HCEC 1CT (cell line): ENCODE measurements around the gene FOXR1.
"Not testable (repeated sequence)": the region's sequence is repeated elsewhere in the genome, so short reads cannot be mapped to it uniquely, and the experiment has no call there.

Experiments used
- DNase-seq: peaks from one replicate; pipeline ENCODE4 v3.0.0-alpha.2; 2017

FOXR1 gene

DNA sequence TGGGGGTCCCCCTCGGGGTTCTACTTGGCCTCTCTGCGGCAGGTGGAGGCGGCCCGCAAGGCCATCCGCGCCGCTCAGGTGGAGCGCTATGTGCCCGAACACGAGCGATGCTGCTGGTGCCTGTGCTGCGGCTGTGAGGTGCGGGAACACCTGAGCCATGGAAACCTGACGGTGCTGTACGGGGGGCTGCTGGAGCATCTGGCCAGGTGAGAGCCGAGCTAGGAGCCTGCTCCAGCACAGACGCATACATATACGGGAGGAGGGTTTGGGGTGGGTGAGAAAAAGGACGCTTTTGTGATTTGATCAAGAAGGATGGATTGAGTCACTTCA lies 26.8 kb downstream of the FOXR1 start:
- no peak for DNase-seq

DNA sequence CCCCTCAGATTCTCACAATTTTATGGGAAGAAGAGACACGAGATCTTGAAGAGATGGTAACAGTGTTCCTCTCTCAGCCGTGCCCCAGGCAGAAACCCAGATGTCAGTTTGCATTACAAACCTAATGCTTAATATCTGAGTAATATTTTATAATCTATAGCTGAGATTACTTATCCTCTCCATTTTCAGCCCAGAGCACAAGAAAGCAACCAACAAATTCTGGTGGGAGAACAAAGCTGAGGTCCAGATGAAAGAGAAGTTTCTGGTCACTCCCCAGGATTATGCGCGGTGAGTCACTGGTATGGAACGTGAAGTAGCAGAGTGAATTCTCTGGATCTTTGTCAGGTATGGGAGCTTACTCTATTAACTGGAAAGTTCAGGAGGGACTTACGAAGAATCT lies 27.3 kb downstream of the FOXR1 start:
- DNase-seq: peak; percentile 73

GRCh38 chr11:119000906-119001305 lies 29.3 kb downstream of the FOXR1 start:
- peak; percentile 40 for DNase-seq

- DNase-seq: no peak
Observed at GRCh38 chr11:119006656-119007055, 35.1 kb downstream of the FOXR1 start.

DNA sequence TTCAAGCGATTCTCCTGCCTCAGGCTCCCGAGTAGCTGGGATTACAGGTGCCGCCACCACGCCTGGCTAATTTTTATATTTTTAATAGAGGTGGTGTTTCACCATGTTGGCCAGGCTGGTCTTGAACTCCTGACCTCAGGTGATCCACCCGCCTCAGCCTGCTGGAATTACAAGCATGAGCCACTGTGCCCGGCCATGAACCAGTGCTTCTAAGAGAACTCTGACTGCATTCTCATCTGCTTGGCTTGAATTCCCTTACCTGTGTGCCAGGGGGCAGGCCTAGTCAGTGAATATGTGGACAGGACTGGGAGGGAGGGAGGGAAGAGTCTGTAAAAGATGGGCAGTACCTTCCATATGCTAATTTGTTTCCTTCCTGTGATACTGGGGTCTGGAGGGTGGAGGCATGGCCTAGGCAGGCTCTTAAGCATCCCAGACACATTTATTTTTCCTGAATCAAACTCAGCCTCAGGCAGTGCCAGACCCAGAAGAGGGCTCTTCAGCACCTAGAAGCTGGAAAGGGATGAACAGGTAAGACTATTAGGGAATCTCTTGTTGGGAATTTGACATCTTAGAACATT lies 40.0 kb downstream of the FOXR1 start:
- DNase-seq: no peak

- DNase-seq: no peak
Observed at GRCh38 chr11:119012629-119013170, 41.1 kb downstream of the FOXR1 start.

DNA sequence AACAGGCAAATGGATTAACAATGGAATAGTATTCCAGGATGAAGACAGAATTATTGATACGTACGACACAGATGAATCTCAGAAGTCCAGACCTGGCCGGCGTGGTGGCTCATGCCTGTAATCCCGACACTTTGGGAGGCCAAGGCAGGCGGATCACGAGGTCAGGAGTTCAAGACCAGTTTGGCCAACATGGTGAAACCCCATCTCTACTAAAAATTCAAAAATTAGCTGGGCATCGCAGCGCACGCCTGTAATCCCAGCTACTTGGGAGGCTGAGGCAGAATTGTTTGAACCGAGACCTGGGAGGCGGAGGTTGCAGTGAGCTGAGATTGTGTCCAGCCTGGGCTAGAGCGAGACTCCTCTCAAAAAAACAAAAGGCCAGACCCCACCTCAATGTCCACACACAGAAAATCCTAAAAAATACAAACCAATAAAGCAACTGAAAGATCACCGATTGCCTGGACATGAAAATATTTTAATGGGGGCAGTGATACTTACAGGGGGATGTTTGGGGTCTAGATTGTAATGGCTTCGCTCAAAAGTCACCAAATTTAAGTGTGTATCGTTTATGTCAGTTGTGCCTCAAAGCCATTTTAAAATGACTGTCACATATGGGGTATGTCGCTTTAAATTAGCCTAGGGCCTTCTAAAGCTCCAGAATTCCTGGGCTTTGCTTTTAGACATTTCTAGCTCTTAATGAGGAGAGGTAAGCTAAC lies 42.8 kb downstream of the FOXR1 start:
- no peak for DNase-seq

DNA sequence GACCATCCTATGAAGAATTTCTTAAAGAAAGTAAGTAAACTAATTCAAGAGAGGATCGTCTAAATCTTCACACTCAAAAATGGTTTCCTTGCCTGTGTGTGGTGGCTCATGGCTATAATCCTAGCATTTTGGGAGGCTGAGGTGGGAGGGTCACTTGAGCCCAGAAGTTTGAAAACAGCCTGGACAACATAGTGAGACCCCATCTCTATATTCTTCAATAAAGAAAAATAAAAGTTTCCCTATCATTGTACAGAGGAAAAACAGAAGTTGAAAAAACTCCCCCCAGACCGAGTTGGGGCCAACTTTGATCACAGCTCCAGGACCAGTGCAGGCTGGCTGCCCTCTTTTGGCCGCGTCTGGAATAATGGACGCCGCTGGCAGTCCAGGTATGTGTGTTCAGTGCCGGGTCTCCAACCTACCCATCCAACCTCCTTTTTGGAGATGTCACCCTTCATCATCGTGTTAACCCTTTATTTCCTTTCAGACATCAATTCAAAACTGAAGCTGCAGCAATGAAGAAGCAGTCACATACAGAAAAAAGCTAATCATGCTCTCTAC lies 43.6 kb downstream of the FOXR1 start:
- DNase-seq: no peak

DNA sequence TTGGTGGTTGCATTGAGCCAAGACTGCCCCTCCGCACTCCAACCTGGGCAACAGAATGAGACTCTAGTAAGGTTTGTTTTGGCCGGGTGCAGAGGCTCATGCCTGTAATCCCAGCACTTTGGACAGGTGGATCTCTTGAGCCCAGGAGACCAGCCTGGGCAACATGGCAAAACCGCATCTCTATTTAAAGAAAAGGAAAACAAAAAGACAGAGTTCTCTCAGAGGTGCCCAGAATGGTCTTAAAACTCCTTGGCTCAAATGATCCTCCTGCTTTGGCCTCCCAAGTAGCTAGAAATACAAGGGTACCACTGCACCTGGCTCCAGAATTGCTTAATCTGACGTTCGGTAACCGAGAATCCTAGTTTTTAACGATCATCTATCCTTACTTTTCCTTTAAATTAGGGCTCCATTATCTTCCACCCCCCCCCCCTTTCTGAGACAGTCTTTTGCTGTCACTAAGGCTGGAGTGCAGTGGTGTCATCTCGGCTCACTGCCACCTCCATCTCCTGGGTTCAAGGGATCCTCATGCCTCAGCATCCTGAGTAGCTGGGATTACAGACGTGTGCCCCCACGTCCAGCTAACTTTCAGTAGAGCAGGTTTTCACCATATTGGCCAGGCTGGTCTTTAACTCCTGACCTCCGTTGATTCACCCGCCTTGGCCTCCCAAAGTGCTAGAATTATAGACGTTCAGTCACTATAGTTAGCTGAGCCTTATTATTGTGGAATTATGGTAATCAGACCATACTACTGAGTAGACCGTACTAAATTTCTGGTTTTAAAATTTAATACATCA lies 44.9 kb downstream of the FOXR1 start:
- no peak for DNase-seq

DNA sequence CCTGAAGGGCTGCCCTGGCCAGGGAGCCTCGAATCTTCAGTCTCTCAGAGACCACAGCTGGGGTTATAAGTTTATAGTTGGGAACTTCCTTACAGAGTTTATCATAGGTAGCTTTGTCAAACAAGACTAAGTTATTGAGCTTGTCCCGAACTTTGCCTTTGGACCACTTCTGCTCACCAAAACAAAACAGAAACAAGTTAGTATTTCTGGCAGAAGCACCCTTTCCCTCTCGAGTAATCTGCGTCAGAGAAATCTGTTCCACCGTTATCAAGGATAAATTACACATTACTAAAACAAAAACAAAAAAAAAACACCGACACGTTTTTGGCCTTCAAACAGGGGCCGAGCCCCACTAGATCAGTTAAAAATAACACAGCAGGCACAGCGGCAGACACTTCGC lies 45.8 kb downstream of the FOXR1 start:
- not testable (repeated sequence) for DNase-seq

DNA sequence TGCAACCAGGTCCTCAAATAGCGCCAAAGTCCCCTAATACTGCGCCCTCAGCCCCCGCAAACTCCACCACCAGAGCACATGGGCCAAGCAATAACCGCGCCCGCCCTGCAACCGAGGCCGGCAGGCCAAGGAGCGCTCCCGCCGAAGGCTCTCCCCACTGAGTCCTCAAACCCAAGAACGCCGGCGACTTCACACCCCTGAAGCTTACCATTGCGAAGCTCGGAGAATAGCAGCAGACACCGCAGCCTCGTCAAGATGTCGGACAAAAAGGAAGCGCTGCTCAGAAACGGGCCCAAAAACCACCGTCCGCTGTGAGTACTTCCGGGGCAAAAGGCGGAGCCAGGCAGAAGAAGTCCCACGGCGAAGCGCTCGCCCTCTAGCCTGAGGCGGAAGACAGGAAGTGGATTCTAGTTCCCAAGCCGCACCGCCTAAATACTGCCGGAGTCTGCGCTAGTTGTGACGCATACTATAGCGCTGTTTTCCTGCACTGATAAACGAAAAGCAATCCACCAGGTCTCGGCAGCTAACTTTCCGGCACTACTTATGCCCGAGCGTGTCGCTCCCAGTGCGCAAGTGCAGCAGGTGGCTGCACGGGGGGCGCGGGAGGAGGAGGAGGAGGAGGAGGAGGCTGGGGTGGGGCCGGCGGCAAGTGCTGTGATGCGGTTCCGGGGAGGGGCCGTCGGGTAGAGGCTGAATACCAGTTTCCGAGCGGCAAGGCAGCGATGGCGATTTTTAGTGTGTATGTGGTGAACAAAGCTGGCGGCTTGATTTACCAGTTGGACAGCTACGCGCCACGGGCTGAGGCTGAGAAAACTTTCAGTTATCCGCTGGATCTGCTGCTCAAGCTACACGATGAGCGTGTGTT lies 46.7 kb downstream of the FOXR1 start, which contains the start of the genes RPS25 and TRAPPC4:
RPS25 (minus strand) TSS at position 270 of the 865 bp plus-strand sequence; CDS start at position 211, 59 bp downstream.
TRAPPC4 (plus strand) TSS at position 693 of the 865 bp plus-strand sequence; CDS start at position 723, 30 bp downstream.
- DNase-seq: peak; percentile 98

DNA sequence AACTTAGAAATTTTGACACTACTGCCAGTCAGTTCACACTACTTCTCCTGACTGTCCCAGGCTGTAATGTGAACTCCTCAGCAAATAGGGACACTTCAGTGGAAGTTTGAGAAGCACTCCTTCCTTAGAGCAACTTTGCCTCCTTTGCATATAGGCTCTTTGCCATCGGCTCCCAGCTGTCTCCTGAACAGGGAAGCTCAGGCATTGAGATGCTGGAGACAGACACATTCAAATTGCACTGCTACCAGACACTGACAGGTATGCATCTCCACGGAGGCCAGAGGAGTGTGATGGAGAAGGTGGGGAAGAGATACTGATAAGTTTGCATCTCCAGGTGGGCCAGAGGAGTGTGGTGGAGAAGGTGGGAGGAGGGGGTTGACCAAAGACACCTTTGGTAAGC lies 48.4 kb downstream of the FOXR1 start:
- no peak for DNase-seq

GRCh38 chr11:119021631-119022030 lies 50.1 kb downstream of the FOXR1 start:
- no peak for DNase-seq

- DNase-seq: no peak
Observed at GRCh38 chr11:119023741-119024140, 52.2 kb downstream of the FOXR1 start.

DNA sequence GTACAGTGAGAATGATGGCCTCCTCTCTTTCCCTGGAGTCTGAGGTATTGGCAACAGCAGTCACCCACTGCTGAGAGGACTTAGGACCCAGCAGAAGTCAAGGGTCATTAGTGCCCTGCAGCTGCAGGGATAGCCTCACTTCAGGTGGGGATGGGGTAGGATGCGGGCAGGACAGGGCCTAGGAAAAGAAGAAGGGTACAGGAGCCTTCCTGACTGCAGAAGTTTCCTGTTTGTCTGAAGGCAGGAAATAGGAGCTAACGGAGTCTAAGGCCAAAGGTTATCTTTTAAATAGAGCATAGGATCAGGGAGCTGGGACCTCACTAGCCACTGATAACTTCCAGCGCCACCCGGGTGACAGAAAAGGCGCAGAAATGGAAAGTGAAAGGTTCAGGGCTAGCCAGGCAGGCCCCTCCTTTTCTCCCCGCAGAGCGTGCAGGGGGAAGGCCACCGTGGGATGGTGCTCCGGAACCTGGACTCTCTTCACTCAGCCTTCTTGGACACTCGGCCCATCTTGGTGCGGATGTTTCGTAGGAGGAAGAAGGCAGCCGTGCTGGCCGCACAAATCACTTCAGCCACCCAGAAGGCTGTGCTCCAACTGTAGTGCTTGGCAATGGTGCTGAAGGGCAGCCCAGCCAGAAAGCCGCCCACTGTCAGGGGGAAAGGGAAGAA lies 53.0 kb downstream of the FOXR1 start:
- no peak for DNase-seq

- no peak for DNase-seq
Observed at GRCh38 chr11:119025099-119025473, 53.5 kb downstream of the FOXR1 start.

DNA sequence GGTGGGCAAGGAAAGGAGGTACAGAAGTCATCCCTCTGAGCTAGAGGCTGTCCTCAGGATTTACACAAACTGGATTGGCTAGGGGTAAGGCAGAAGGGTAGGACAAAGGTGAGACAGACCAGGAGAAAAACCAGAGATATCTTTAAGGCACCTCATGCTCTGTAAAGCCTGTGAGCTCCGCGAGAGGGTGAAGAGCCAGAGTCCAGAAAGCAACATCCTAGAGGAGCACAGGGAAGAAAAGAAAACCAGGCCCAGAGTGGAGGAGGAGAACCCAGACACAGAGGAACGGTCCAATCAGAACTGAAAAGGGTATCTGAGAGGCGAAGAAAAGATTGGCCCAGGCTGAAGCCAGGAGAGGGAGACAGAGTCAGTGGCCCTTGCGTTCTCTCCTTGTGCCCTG lies 54.0 kb downstream of the FOXR1 start:
- no peak for DNase-seq

DNA sequence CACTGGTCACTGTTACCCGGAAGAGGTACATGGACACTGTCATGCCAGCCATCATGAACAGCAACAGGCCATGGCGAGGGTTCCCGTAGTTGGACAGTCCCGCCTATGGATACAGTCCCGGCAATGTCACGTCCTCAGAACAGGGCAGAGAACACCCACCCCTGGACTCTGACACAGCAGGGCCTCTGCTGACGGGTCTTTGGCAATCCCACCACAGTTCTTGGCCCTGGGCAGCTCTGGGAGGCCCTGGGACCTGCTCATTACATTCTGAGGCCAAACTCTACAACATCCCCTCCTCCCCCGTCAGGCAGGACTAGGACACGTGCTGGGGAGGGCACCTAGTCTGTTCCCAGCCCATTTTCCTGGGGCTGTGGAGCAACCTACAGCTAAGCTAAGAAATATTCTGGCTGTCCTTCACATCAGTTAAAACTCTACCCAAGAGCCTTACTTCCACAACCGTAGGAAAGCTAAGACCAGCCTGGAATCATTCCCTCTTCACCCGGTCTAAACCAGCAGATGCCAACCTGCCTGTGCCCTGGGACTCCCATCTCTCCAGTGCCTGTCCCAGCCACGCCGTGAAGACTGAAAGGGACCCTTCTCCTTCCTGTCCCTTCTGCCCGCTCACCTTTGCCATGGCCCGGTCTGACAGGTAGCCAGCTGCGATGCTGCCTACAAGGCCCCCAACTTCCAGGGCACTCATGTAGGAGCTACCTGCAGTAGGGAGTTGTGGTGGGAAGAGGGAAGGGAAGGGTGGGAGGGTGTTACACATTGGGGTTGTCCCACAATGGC lies 54.6 kb downstream of the FOXR1 start:
- no peak for DNase-seq

DNA sequence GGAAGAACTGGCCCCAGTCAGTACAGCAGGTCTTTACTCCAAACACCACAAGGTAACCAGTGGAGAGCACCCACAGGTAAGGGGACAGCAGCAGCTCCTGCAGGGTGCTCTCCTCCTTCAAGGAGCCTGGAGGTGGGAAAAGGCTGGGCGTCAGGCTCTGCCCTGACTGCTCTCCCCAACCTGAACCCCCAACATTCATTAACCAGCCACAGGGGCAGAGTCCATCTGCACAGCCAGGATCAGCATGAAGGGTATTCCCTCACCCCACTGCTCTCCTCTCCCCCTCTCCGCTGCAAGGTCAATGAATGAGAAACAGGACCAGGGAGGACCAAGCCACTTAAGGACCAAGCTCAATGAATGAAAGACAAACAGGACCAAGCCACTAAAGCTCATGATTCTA lies 55.4 kb downstream of the FOXR1 start:
- DNase-seq: no peak

DNA sequence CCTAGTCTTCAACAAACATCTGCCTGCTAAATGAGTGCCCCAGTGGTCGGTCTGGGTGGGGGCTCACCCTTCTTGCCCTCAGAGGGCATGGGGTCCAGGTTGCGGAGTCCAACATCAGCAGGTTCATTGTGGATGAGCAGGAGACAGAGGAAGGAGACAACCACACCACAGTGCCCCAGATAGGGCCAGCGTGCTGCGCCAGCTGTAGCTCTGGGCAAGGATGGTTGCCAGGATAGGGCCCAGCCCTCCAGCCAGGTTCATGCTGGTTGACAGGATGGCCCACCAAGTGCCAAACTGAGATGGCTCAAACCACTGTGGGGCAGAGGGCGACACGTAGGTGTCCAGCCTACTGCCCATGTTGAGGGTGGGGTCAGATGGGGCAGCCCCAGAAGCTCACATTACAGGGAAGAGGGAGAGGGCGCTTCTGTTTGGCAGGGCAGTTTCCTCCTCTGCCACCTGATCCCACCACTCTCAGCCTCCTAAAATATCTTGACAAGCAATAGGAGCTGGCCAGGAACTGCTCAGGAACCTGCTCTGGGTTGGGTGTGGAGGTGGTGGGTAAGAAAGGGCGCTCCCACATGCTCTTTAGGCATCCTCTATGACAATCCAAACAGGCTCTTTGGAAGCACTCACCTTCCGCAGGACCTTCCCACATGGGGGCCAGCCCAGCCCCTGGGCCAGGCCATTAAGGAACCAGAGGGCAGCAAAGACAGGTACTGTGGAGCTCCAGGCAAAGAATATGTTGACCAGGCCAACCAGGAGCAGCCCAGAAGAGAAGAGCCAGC lies 56.2 kb downstream of the FOXR1 start:
- DNase-seq: no peak
